Measurements from ENCODE around the gene TEAD1.

TEAD1 gene

DNA sequence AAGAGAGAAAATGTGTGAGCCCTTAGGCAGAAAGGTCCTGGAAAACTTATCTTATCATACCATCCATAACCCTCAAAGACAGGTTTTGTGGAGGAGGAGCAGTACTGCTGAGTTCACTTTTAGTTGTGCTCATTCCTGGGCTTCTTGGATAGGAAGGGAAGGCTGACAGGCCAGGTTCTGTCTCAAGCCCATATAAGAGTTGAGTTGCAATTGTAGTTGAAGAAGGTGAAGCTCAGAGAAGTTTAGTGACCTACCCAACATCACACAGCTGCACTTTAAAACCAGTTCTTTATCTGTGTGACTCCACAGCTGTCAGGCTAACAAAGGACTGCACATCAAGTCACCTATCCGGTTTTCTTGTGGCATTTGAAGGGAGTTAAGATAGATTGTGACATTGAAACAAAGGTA is 13.0 kb downstream of the TEAD1 start:
- H3K4me3 ChIP-seq (replicated peaks in 1 of 2; ENCODE audit: low read depth in 2 of 2, low read length in 2 of 2) = no peak overlapping the region
- TF ChIP-seq, protein P1, sequence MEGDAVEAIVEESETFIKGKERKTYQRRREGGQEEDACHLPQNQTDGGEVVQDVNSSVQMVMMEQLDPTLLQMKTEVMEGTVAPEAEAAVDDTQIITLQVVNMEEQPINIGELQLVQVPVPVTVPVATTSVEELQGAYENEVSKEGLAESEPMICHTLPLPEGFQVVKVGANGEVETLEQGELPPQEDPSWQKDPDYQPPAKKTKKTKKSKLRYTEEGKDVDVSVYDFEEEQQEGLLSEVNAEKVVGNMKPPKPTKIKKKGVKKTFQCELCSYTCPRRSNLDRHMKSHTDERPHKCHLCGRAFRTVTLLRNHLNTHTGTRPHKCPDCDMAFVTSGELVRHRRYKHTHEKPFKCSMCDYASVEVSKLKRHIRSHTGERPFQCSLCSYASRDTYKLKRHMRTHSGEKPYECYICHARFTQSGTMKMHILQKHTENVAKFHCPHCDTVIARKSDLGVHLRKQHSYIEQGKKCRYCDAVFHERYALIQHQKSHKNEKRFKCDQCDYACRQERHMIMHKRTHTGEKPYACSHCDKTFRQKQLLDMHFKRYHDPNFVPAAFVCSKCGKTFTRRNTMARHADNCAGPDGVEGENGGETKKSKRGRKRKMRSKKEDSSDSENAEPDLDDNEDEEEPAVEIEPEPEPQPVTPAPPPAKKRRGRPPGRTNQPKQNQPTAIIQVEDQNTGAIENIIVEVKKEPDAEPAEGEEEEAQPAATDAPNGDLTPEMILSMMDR (IDR thresholded peaks at IDR 0.05; ENCODE audit: low read depth, low read length) = no peak

DNA sequence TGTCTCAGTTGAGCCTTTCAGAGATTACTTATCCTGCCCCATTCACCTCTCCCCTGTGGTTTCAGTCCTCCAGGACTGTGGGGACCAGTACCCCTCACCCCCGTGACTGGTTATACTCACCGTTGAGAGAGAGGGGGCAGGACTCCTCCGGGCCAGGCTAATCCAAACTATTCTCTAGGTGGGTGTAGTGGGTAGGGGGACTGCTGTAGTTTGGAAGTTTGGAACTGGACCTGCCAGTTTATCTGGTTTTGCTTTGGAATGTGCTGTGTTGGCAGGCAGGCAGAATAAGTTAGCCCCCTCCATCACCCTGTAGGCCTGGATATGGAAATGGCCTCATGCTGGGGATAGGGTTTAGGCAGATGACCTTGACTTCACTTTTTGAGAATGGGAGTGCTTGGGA is 13.5 kb downstream of the TEAD1 start:
- no peak overlapping the region for H3K4me3 ChIP-seq (replicated peaks in 1 of 2; ENCODE audit: low read depth in 2 of 2, low read length in 2 of 2)
- TF ChIP-seq, protein P1 (IDR thresholded peaks at IDR 0.05; ENCODE audit: low read depth, low read length) = no peak
- no peak for DNase-seq (ENCODE audit: low read depth in 2 of 2)

More for the DNA sequence above, 13.0 kb downstream of the TEAD1 start:
- DNase-seq (ENCODE audit: low read depth in 2 of 2) = no peak

DNA sequence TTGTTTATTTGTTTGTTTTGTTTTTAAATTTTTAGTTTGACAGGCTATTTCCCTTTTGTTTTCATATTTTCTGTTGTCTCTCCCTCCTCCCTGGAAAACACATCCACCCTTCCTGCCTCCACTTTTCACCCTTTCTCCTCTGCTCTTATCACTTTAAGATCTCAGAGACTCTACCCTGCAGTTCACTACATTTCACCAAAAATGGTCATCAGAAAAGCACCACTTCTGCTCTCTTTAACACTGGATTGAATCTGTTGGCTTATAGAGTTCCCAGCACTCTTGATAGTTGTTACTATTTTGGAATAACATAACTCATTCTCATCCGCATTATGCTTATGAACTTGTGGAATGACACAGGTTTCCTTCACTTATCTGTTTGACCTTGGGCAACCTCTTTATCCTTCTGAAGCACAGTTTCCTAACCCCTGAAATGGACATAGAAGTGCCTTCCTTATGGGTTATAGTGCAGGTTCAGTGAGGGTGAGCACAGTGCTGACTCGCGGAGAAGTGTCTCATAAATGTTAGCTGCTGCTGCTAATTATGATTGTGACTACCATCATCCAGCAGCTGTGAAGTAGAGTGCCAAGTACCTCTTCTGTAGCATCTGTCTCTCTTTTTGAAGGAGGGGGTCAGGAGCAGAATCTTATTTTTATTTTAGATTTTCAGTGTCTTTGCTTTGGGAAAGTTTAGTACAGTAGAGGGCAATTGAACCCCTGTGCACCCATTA is 15.0 kb downstream of the TEAD1 start:
- no peak overlapping the region for H3K4me3 ChIP-seq (replicated peaks in 1 of 2; ENCODE audit: low read depth in 2 of 2, low read length in 2 of 2)
- TF ChIP-seq, protein P1 (IDR thresholded peaks at IDR 0.05; ENCODE audit: low read depth, low read length) = no peak
- DNase-seq (ENCODE audit: low read depth in 2 of 2) = peak in 1 of 2 donors; percentile 22

DNA sequence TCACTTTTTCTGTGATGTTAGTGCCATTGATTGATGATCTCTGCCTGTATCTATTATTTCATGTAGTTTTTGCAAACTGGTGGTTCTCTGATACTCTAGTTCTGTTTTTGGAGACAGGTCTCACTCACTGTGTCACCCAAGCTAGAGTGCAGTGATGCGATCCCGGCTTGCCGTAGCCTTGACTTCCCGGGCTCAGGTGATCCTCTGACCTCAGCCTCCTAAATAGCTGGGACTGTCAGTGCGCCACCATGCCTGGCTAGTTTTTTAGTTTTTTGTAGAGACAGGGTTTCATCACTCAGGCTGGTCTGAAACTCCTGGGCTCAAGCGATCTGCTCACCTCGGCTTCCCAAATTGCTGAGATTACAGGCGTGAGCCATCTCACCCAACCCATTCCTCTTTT is 16.4 kb downstream of the TEAD1 start:
- H3K4me3 ChIP-seq (replicated peaks in 1 of 2; ENCODE audit: low read depth in 2 of 2, low read length in 2 of 2) = no peak overlapping the region
- DNase-seq (ENCODE audit: low read depth in 2 of 2) = no peak
- TF ChIP-seq, protein P1 (IDR thresholded peaks at IDR 0.05; ENCODE audit: low read depth, low read length) = no peak

DNA sequence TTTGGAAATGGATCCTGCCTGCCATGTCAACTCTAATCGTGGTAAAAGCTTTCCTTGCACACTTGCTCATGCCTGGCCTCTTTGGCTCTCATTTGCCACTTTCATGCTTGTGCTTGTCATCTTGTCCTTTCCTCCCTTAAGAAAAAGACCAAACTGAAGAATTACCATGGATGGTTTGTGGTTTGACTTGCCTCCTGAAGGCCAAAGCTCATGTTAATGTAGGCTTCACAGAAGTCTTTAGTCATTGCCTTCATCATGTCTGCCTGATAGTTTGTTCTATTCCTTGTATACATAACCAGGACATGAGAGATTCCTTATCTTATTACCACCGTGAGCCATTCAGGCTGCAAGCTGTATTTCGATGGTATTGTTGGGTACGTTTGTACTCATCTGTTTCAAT is 17.3 kb downstream of the TEAD1 start:
- DNase-seq (ENCODE audit: low read depth in 2 of 2) = peak in 1 of 2 donors; percentile 53
- H3K4me3 ChIP-seq (replicated peaks in 1 of 2; ENCODE audit: low read depth in 2 of 2, low read length in 2 of 2) = no peak overlapping the region
- TF ChIP-seq, protein P1 (IDR thresholded peaks at IDR 0.05; ENCODE audit: low read depth, low read length) = no peak

DNA sequence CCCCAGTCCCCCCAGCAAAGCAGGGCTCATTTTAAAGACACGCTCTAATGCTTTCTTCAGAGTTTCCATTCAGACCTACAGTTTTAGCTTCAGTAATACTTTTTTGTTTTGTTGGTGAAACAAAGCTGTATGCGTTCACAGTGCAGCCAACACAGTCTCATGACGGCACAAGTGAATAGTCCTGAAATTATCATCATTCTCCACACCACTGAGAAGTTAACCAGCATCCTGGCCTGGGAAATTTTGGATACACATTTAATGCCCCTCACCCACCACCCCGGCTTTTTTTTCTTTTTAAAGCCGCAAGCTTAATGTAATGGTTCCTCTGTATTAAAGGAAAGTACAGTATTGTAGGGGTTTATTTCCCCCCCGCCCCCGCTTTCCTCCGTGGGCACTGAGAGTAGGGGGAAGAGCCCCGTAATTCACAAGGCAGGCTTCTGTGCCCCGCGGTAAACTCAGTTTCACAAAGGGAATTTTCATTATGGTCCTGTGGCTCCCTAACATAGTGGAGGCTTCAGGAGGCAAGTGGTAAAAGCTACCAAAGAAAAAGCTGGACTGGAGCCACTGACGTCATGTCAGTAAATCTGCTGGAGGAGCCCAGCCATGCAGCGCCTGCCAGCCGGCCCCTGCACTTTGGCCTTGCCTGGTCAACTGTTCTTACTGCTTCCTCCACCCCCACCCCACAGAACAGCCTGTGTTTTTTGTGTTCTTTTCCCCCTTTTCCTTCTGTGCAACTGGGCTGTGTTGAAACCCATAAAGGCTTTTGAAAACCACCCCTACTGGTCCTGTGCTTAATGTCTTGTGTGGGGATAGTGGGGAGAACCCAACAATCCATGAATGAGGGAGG is 18.2 kb downstream of the TEAD1 start:
- H3K4me3 ChIP-seq (replicated peaks in 1 of 2; ENCODE audit: low read depth in 2 of 2, low read length in 2 of 2) = peak overlapping the region in 1 of 2 donors; percentile 22
- TF ChIP-seq, protein P1 (IDR thresholded peaks at IDR 0.05; ENCODE audit: low read depth, low read length) = no peak
- peak; percentile 92 to 98 for DNase-seq (ENCODE audit: low read depth in 2 of 2)

Data from cardiac fibroblast (primary cell).